HCT116 (cell line): ENCODE results near the gene TTC8. TPM values are rescaled to one million over a fixed set of nuclear protein-coding genes. Genes with fewer than 3 reads are reported as not detected.

Source experiments
- ATAC-seq: fragments of 200-7000 bp; cut with Tn5 transposase; 2 replicates; pipeline ENCODE4 v1.9.1; 2020; ENCODE audit warnings: mild to moderate bottlenecking, moderate library complexity
- BruUV-seq: library from RNA; stranded (reverse); fragments of 400-500 nt; replicated peaks from 2 replicates; lab custom pipeline; 2021; lab: Mats Ljungman, UMichigan
- CTCF ChIA-PET: fragments of 300-600 bp; sonication (Branson Sonifier 250); formaldehyde crosslinking; loops from one replicate; lab custom pipeline; 2021; ENCODE audit warnings: antibody characterized with exemption; lab: Charles Lee
- POLR2A ChIA-PET: fragments of 300-600, 350-600 bp; sonication (Branson Sonifier 250); formaldehyde crosslinking; loops from one replicate; lab custom pipeline; 2021; ENCODE audit warnings: antibody characterized with exemption; lab: Charles Lee
- RAD21 ChIA-PET, 2 experiments: fragments of 300-600 bp; sonication (Branson Sonifier 250); formaldehyde crosslinking; loops; one replicate each; lab custom pipeline; 2023; ENCODE audit warnings: low total read pairs in 2 of 2; ENCODE audit not compliant: uncharacterized antibody in 2 of 2, unreplicated experiment in 2 of 2, low non-redundant PET in 1 of 2; lab: Charles Lee
- DNase-seq: peaks from one replicate; pipeline ENCODE4 v3.0.0-alpha.2; 2010; ENCODE audit warnings: low read depth, low spot score
- H2AFZ ChIP-seq: fragments of 200-600 bp; shearing (Covaris generic), sonication (generic); 2 replicates; pipeline ENCODE4 v1.6.1; 2017; ENCODE audit warnings: low read depth, mixed run types, mixed read lengths, antibody characterized with exemption, low read length; ENCODE audit not compliant: poor library complexity, severe bottlenecking
- H3K27ac ChIP-seq: 2 replicates; pipeline ENCODE4 v1.5.1; 2012; ENCODE audit warnings: low read depth, low read length
- H3K27me3 ChIP-seq: fragments of 200-600 bp; sonication (generic); 2 replicates; pipeline ENCODE4 v1.6.1; 2016; ENCODE audit warnings: mixed run types, low read length, mixed read lengths; ENCODE audit not compliant: insufficient read depth
- H3K36me3 ChIP-seq, 2 experiments: fragments of 200-500 bp in 1 of 2; fragments of 200-600 bp in 1 of 2; sonication (Bioruptor generic) in 1 of 2; sonication (generic) in 1 of 2; 2 replicates each; pipeline versions ENCODE4 v1.5.1 to v1.6.1; 2014 to 2016; ENCODE audit warnings: low read length in 2 of 2, inconsistent platforms in 1 of 2, mixed read lengths in 1 of 2, mixed run types in 1 of 2; ENCODE audit not compliant: insufficient read depth in 2 of 2, control insufficient read depth in 1 of 2
- H3K4me1 ChIP-seq, 2 experiments: fragments of 200-600 bp in 1 of 2; sonication (generic) in 1 of 2; 2 replicates each; pipeline versions ENCODE4 v1.5.1 to v1.6.1; 2012 to 2017; ENCODE audit warnings: low read length in 2 of 2, inconsistent platforms in 1 of 2, mild to moderate bottlenecking in 1 of 2, mixed read lengths in 1 of 2, mixed run types in 1 of 2, moderate library complexity in 1 of 2; ENCODE audit not compliant: insufficient read depth in 2 of 2, control insufficient read depth in 1 of 2
- H3K4me2 ChIP-seq: fragments of 200-600 bp; sonication (generic); 2 replicates; pipeline ENCODE4 v1.6.1; 2017; ENCODE audit warnings: mixed run types, low read length, mixed read lengths
- H3K4me3 ChIP-seq, 2 experiments: fragments of 200-600 bp in 1 of 2; sonication (generic) in 1 of 2; replicated peaks in 1 of 2; 2 replicates each; pipeline ENCODE4 v1.5.1; 2011 to 2016; ENCODE audit warnings: low read length in 2 of 2, control low read depth in 1 of 2, low read depth in 1 of 2, mild to moderate bottlenecking in 1 of 2, mixed read lengths in 1 of 2, mixed run types in 1 of 2
- H3K79me2 ChIP-seq: fragments of 200-600 bp; sonication (generic); 2 replicates; pipeline ENCODE4 v1.6.1; 2017; ENCODE audit warnings: mild to moderate bottlenecking, mixed run types, low read length, moderate library complexity, mixed read lengths; ENCODE audit not compliant: insufficient read depth
- H3K9ac ChIP-seq: fragments of 200-600 bp; sonication (generic); 2 replicates; pipeline ENCODE4 v1.6.1; 2016; ENCODE audit warnings: low read length, mixed read lengths
- H3K9me2 ChIP-seq: fragments of 200-600 bp; sonication (generic), shearing (Covaris generic); 2 replicates; pipeline ENCODE4 v1.6.1; 2017; ENCODE audit warnings: mixed run types, mild to moderate bottlenecking, moderate library complexity; ENCODE audit not compliant: insufficient read depth
- H3K9me3 ChIP-seq, 2 experiments: fragments of 200-500 bp in 1 of 2; fragments of 200-600 bp in 1 of 2; sonication (Bioruptor generic) in 1 of 2; sonication (generic) in 1 of 2; 2 replicates each; pipeline ENCODE4 v1.6.1; 2014 to 2017; ENCODE audit warnings: low read length in 2 of 2, mixed read lengths in 2 of 2, inconsistent platforms in 1 of 2, low read depth in 1 of 2, mild to moderate bottlenecking in 1 of 2, mixed run types in 1 of 2, moderate library complexity in 1 of 2; ENCODE audit not compliant: control insufficient read depth in 1 of 2, insufficient read depth in 1 of 2
- H4K20me1 ChIP-seq: fragments of 200-600 bp; sonication (generic), shearing (Covaris generic); 2 replicates; pipeline ENCODE4 v1.6.1; 2017; ENCODE audit warnings: mixed run types, mild to moderate bottlenecking, moderate library complexity; ENCODE audit not compliant: insufficient read depth
- CEBPB ChIP-seq: IDR thresholded peaks from 2 replicates; pipeline ENCODE4 v1.6.1; 2012; ENCODE audit warnings: low read depth
- EGR1 ChIP-seq: IDR thresholded peaks from 2 replicates; pipeline ENCODE4 v1.6.1; 2012; ENCODE audit warnings: low read depth
- ELF1 ChIP-seq: IDR thresholded peaks from 2 replicates; pipeline ENCODE4 v1.6.1; 2012; ENCODE audit warnings: low read depth, borderline replicate concordance
- EZH2 ChIP-seq: fragments of 200-600 bp; sonication (generic); IDR thresholded peaks from 2 replicates; pipeline ENCODE4 v1.6.1; 2017; ENCODE audit warnings: antibody characterized with exemption, mixed run types
- EZH2phosphoT487 ChIP-seq: fragments of 200-600 bp; IDR thresholded peaks from 2 replicates; pipeline ENCODE4 v1.6.1; 2018; ENCODE audit warnings: antibody characterized with exemption, borderline replicate concordance
- FOSL1 ChIP-seq: IDR thresholded peaks from 2 replicates; pipeline ENCODE4 v1.6.1; 2012; ENCODE audit warnings: low read depth
- RAD21 ChIP-seq: IDR thresholded peaks from 2 replicates; pipeline ENCODE4 v1.6.1; 2012; ENCODE audit warnings: low read depth, mild to moderate bottlenecking
- SIN3A ChIP-seq: IDR thresholded peaks from 2 replicates; pipeline ENCODE4 v1.6.1; 2012; ENCODE audit warnings: low read depth
- SP1 ChIP-seq: IDR thresholded peaks from 2 replicates; pipeline ENCODE4 v1.6.1; 2012; ENCODE audit warnings: low read depth
- TCF7L2 ChIP-seq: IDR thresholded peaks from 2 replicates; pipeline ENCODE4 v1.7.0; 2011; ENCODE audit warnings: borderline replicate concordance, inconsistent platforms; ENCODE audit not compliant: insufficient read depth, insufficient read length; ENCODE audit errors: extremely low read depth
- YY1 ChIP-seq: IDR thresholded peaks from 2 replicates; pipeline ENCODE4 v1.6.1; 2011; ENCODE audit warnings: low read length, low read depth, moderate library complexity, mild to moderate bottlenecking; ENCODE audit not compliant: insufficient replicate concordance; ENCODE audit errors: extremely low read depth
- intact Hi-C: fragments of 100-400 bp; cut with micrococcal nuclease; formaldehyde crosslinking; loops from 2 replicates; pipeline ENCODE4 v1.10.0; 2022
- total RNA-seq: library from RNA; stranded (reverse); gene quantifications from one replicate; pipeline ENCODE4 v1.2.1, GENCODE V29; 2021; ENCODE audit not compliant: unreplicated experiment
- TF ChIP-seq, protein P1 (sequence below): IDR thresholded peaks from 2 replicates; pipeline ENCODE4 v1.6.1; 2012; ENCODE audit warnings: low read depth

TTC8 gene
- total RNA-seq, 1 experiment from 2014 or later: 21.4 TPM

DNA sequence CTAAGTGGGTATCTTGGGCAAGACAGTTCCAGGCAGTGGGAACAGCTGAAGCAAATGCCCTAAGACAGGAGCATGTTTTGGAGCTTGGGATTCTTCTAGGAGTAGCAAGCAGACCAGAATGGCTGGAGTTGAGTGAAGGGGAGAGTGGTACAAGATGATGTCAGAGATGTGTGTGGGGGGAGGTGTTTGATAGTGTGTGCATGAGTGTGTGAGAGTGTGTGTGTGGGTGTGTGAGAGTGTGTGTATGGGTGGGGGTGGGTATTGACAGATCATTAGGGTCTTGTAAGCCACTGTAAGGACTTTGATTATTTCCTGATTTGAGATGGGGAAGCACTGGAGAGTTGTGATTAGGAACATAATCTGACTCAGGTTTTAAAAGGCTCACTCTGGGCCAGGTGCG is 78.4 kb downstream of the TTC8 start:
- DNase-seq (no peak), ATAC-seq (no peak)
- no peaks in the 10 kb centered on the region for H3K36me3 ChIP-seq
- H2AFZ ChIP-seq: no peak overlapping the region
- no peaks in the 10 kb centered on the region for H3K4me1 ChIP-seq
- no peaks in the 10 kb centered on the region for H3K79me2 ChIP-seq
- BruUV-seq: no TSS peak
- H3K27me3 ChIP-seq: no peaks in the 10 kb centered on the region
- no peaks in the 10 kb centered on the region for H4K20me1 ChIP-seq
- ChIA-PET RAD21 (no interaction called here), CTCF (no interaction called here), POLR2A (no interaction called here)
- TF ChIP-seq EGR1 (no peak), RAD21 (no peak), SP1 (no peak), SIN3A (no peak), ELF1 (no peak), CEBPB (no peak), EZH2 (no peak), EZH2phosphoT487 (no peak), FOSL1 (no peak), YY1 (no peak), TCF7L2 (no peak)
- TF ChIP-seq, protein P1, sequence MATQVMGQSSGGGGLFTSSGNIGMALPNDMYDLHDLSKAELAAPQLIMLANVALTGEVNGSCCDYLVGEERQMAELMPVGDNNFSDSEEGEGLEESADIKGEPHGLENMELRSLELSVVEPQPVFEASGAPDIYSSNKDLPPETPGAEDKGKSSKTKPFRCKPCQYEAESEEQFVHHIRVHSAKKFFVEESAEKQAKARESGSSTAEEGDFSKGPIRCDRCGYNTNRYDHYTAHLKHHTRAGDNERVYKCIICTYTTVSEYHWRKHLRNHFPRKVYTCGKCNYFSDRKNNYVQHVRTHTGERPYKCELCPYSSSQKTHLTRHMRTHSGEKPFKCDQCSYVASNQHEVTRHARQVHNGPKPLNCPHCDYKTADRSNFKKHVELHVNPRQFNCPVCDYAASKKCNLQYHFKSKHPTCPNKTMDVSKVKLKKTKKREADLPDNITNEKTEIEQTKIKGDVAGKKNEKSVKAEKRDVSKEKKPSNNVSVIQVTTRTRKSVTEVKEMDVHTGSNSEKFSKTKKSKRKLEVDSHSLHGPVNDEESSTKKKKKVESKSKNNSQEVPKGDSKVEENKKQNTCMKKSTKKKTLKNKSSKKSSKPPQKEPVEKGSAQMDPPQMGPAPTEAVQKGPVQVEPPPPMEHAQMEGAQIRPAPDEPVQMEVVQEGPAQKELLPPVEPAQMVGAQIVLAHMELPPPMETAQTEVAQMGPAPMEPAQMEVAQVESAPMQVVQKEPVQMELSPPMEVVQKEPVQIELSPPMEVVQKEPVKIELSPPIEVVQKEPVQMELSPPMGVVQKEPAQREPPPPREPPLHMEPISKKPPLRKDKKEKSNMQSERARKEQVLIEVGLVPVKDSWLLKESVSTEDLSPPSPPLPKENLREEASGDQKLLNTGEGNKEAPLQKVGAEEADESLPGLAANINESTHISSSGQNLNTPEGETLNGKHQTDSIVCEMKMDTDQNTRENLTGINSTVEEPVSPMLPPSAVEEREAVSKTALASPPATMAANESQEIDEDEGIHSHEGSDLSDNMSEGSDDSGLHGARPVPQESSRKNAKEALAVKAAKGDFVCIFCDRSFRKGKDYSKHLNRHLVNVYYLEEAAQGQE: no peak
- H3K9me2 ChIP-seq: no peaks in the 10 kb centered on the region
- H3K9me3 ChIP-seq: no peaks in the 10 kb centered on the region
- H3K4me2 ChIP-seq: no peak overlapping the region
- no peak overlapping the region for H3K27ac ChIP-seq
- intact Hi-C loops: no loop called here
- H3K4me3 ChIP-seq: no peak overlapping the region
- no peak overlapping the region for H3K9ac ChIP-seq
